Measurements from ENCODE around the gene PANK1. TPM values are rescaled to one million over a fixed set of nuclear protein-coding genes. Genes with fewer than 3 reads are reported as not detected.

PANK1 gene
- total and polyA plus RNA-seq, 2 of the 8 experiments (the other 6 are each of a cell fraction or from before 2014, with no cell fraction given) = 18.5 to 40.4 TPM

DNA sequence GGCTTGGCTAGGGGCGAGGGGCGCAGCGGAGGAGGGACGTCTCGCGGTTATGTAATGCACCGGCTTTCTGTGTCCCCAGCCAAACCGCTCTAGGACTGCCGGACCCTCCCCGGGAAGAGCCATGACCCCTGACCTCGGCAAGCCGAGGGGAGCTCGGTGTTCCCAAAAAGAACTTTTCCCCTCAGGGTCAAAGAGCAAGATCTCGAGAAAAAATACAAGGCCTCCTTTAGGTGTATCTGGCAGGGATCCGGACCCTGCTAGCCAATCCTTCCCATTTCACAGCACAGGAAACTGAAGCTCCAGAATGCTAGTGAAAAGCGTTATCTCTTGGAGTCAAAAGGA is 109.1 kb downstream of the PANK1 start:
- Histone ChIP-seq H2BK20ac (ENCODE audit: low read length) (no peak overlapping the region), H4K20me1 (replicated peaks in 1 of 2; ENCODE audit: control insufficient read depth in 1 of 2, insufficient read depth in 2 of 2, low read length in 2 of 2) (no peaks in the 10 kb centered on the region), H2BK120ac (replicated peaks; ENCODE audit: low read depth, low read length) (no peak overlapping the region), H3K9me3 (ENCODE audit: insufficient read depth in 2 of 2, low read depth in 1 of 2, low read length in 1 of 2) (no peaks in the 10 kb centered on the region), H3K9ac (replicated peaks in 1 of 4; ENCODE audit: extremely low read depth in 1 of 4, low read depth in 3 of 4, low read length in 3 of 4) (0 out of 7 replicates have a peak overlapping the region, but pooled peaks of 1 of the 4 experiments have one; percentile 32), H4K8ac (ENCODE audit: extremely low read depth, insufficient read depth, low read length) (peak overlapping the region; percentile 0; the same call in 1 of the 2 replicates), H2BK12ac (ENCODE audit: low read depth, low read length) (no peak overlapping the region), H3K27ac (ENCODE audit: low read depth, low read length) (no peak overlapping the region), H3K4ac (replicated peaks; ENCODE audit: insufficient read length, low read depth, low read length) (no peak overlapping the region), H3K4me3 (ENCODE audit: extremely low read depth in 1 of 4, insufficient read depth in 2 of 4, low read depth in 3 of 4, low read length in 4 of 4) (peak overlapping the region; percentile 35 to 64 (median 41)), H2BK5ac (ENCODE audit: low read depth, low read length) (no peak overlapping the region), H3K23ac (ENCODE audit: insufficient read length) (no peak overlapping the region), H3K79me1 (ENCODE audit: low read depth, low read length) (no peaks in the 10 kb centered on the region), H3K79me2 (ENCODE audit: control insufficient read depth in 1 of 2, insufficient read depth in 2 of 2, low read length in 2 of 2) (no peaks in the 10 kb centered on the region), H3K4me1 (replicated peaks in 1 of 4; ENCODE audit: control insufficient read depth in 3 of 4, insufficient read depth in 4 of 4, low read length in 3 of 4) (peaks cover 0 to 10% (median 7%) of the 10 kb centered on the region in 4 experiments; a peak in 4 of 7 replicates), H3K27me3 (replicated peaks in 1 of 4; ENCODE audit: control insufficient read depth in 3 of 4, extremely low read depth in 1 of 4, insufficient read depth in 3 of 4, low read length in 3 of 4) (peaks cover 0 to 15% (median 5%) of the 10 kb centered on the region in 4 experiments; a peak in 4 of 7 replicates), H4K91ac (replicated peaks; ENCODE audit: insufficient read length, low read length) (no peak overlapping the region), H4K5ac (ENCODE audit: insufficient read length, low read depth, low read length) (peak overlapping the region; percentile 5), H3K14ac (ENCODE audit: insufficient read length) (no peak overlapping the region), H2AK5ac (ENCODE audit: low read depth, low read length) (no peak overlapping the region), H3K23me2 (ENCODE audit: low read depth, low read length) (peaks cover 3% of the 10 kb centered on the region; the same call in 1 of the 2 replicates), H3K4me2 (ENCODE audit: insufficient read depth in 1 of 2, low read depth in 2 of 2, low read length in 2 of 2) (peak overlapping the region; percentile 63 to 70), H3K36me3 (ENCODE audit: control insufficient read depth in 2 of 4, insufficient read depth in 4 of 4, low read length in 3 of 4) (no peaks in the 10 kb centered on the region), H2AFZ (ENCODE audit: low read length) (peak overlapping the region; percentile 21; the same call in 1 of the 2 replicates), H2BK15ac (ENCODE audit: low read length) (no peak overlapping the region), H3K18ac (ENCODE audit: extremely low read depth, low read length) (peak overlapping the region; percentile 16; the same call in 1 of the 2 replicates), H3K56ac (replicated peaks; ENCODE audit: insufficient read length, low read depth, low read length) (no peak overlapping the region)
- DNase-seq (ENCODE audit: low read depth in 1 of 2, low spot score in 2 of 2) (no peak), FAIRE-seq (no peak)
- ChIA-PET CTCF (ENCODE audit: partially characterized antibody) (interaction anchor here (0.7 to 1.9 kb wide), 9 partner anchors 8 to 343 kb away, joined by 3 to 6 read pairs (median 3); no protein-coding TSS in a partner anchor), POLR2A (ENCODE audit: partially characterized antibody) (interaction anchor here (1.1 to 1.8 kb wide), 4 partner anchors 22 to 166 kb away, joined by 3 to 6 read pairs (median 4); partner anchors contain the start of gene KIF20B)
- WGBS, 2 experiments (ENCODE audit: extremely low coverage in 1 of 2, insufficient coverage in 1 of 2, insufficient read length in 1 of 2, insufficient replicate concordance in 2 of 2, low coverage in 1 of 2, low lambda C conversion rate in 2 of 2, missing lambda C conversion rate in 1 of 2) = 8% methylated on average over 16 of the region's 16 CpGs; no CpG with 5 or more reads in 1 of the 2 experiments
- TF ChIP-seq CREB1 (IDR thresholded peaks at IDR 0.05) (no peak), CEBPB (IDR thresholded peaks at IDR 0.05; ENCODE audit: low read depth, low read length) (0 out of 2 replicates have a peak, but pooled peaks have one; percentile 3), MAX (IDR thresholded peaks at IDR 0.05) (no peak), JUND (IDR thresholded peaks at IDR 0.05; ENCODE audit: low read length) (no peak), KDM1A (IDR thresholded peaks at IDR 0.05; ENCODE audit: borderline replicate concordance, low read length) (0 out of 2 replicates have a peak, but pooled peaks have one; percentile 30)
- TF ChIP-seq, protein P1, sequence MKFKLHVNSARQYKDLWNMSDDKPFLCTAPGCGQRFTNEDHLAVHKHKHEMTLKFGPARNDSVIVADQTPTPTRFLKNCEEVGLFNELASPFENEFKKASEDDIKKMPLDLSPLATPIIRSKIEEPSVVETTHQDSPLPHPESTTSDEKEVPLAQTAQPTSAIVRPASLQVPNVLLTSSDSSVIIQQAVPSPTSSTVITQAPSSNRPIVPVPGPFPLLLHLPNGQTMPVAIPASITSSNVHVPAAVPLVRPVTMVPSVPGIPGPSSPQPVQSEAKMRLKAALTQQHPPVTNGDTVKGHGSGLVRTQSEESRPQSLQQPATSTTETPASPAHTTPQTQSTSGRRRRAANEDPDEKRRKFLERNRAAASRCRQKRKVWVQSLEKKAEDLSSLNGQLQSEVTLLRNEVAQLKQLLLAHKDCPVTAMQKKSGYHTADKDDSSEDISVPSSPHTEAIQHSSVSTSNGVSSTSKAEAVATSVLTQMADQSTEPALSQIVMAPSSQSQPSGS (IDR thresholded peaks at IDR 0.05; ENCODE audit: low read length) = no peak

Measured in H1 (cell line).